IMR-90 (cell line): ENCODE measurements around the gene DEF6. TPM values are rescaled to one million over a fixed set of nuclear protein-coding genes. Genes with fewer than 3 reads are reported as not detected.

ENCODE experiments used
- ATAC-seq: fragments of 200-7000 bp; cut with Tn5 transposase; 2 replicates; pipeline ENCODE4 v1.9.1; 2020; ENCODE audit warnings: low read depth, mild to moderate bottlenecking, moderate library complexity
- BruUV-seq: library from RNA; stranded (reverse); fragments of 400-500 nt; replicated peaks from 2 replicates; lab custom pipeline; 2021; lab: Mats Ljungman, UMichigan
- CTCF ChIA-PET: fragments of 300-600 bp; formaldehyde crosslinking; extraction: SDS; loops from one replicate; lab custom pipeline; 2021; ENCODE audit warnings: antibody characterized with exemption; lab: Yijun Ruan, JAX
- POLR2A ChIA-PET: fragments of 300-600 bp; sonication (Branson Sonifier 250); formaldehyde crosslinking; loops from one replicate; lab custom pipeline; 2022; ENCODE audit warnings: antibody characterized with exemption; ENCODE audit not compliant: unreplicated experiment; lab: Charles Lee
- DNase-seq: peaks from one replicate; pipeline ENCODE4 v3.0.0; 2013
- H2AFZ ChIP-seq: replicated peaks from 2 replicates; pipeline ENCODE3; 2013; ENCODE audit warnings: low read length, mild to moderate bottlenecking; ENCODE audit not compliant: poor library complexity
- H2AK5ac ChIP-seq: 2 replicates; pipeline ENCODE4 v1.6.1; 2013; ENCODE audit warnings: low read depth, low read length, inconsistent platforms
- H2AK9ac ChIP-seq: replicated peaks from 2 replicates; pipeline ENCODE3; 2013; ENCODE audit warnings: mild to moderate bottlenecking, low read depth, low read length, moderate library complexity; ENCODE audit not compliant: poor library complexity
- H2BK120ac ChIP-seq: 2 replicates; pipeline ENCODE4 v1.6.1; 2013; ENCODE audit warnings: low read depth, low read length, inconsistent platforms
- H2BK15ac ChIP-seq: 3 replicates; pipeline ENCODE4 v1.6.1; 2013; ENCODE audit warnings: low read depth, low read length, inconsistent platforms
- H2BK20ac ChIP-seq: 2 replicates; pipeline ENCODE4 v1.6.1; 2013; ENCODE audit warnings: low read depth, mild to moderate bottlenecking, inconsistent platforms, low read length, moderate library complexity
- H2BK5ac ChIP-seq: 2 replicates; pipeline ENCODE4 v1.6.1; 2013; ENCODE audit warnings: mild to moderate bottlenecking, low read depth, low read length, inconsistent platforms; ENCODE audit not compliant: poor library complexity, severe bottlenecking
- H3K14ac ChIP-seq: replicated peaks from 2 replicates; pipeline ENCODE4 v1.6.1; 2013; ENCODE audit warnings: low read depth, low read length, inconsistent platforms
- H3K18ac ChIP-seq: 2 replicates; pipeline ENCODE4 v1.6.1; 2013; ENCODE audit warnings: low read depth, low read length, control low read depth
- H3K23ac ChIP-seq: 2 replicates; pipeline ENCODE4 v1.6.1; 2013; ENCODE audit warnings: low read depth, low read length, inconsistent platforms
- H3K27ac ChIP-seq: 2 replicates; pipeline ENCODE4 v1.5.1; 2013; ENCODE audit warnings: mild to moderate bottlenecking, control low read depth, low read length; ENCODE audit not compliant: insufficient read depth
- H3K27me3 ChIP-seq: 2 replicates; pipeline ENCODE4 v1.6.1; 2013; ENCODE audit warnings: low read length; ENCODE audit not compliant: control insufficient read depth, insufficient read depth
- H3K36me3 ChIP-seq: 2 replicates; pipeline ENCODE4 v1.6.1; 2013; ENCODE audit warnings: low read length, mixed read lengths; ENCODE audit not compliant: control insufficient read depth, insufficient read depth
- H3K4ac ChIP-seq: 2 replicates; pipeline ENCODE4 v1.6.1; 2013; ENCODE audit warnings: low read depth, low read length, inconsistent platforms
- H3K4me1 ChIP-seq: 2 replicates; pipeline ENCODE4 v1.6.1; 2013; ENCODE audit warnings: low read length, mixed read lengths; ENCODE audit not compliant: control insufficient read depth, insufficient read depth
- H3K4me2 ChIP-seq: 2 replicates; pipeline ENCODE4 v1.6.1; 2013; ENCODE audit warnings: low read depth, mild to moderate bottlenecking, control low read depth, low read length, moderate library complexity
- H3K4me3 ChIP-seq: 2 replicates; pipeline ENCODE4 v1.5.1; 2013; ENCODE audit warnings: low read depth, mild to moderate bottlenecking, control low read depth, low read length, moderate library complexity; ENCODE audit not compliant: insufficient read depth
- H3K56ac ChIP-seq: 2 replicates; pipeline ENCODE4 v1.6.1; 2013; ENCODE audit warnings: low read length, inconsistent platforms; ENCODE audit not compliant: insufficient read depth; ENCODE audit errors: extremely low read depth
- H3K79me1 ChIP-seq, 2 experiments: 2 replicates each; pipeline ENCODE4 v1.6.1; 2013; ENCODE audit warnings: low read length in 2 of 2, inconsistent platforms in 1 of 2, low read depth in 1 of 2
- H3K9ac ChIP-seq: 2 replicates; pipeline ENCODE4 v1.6.1; 2013; ENCODE audit warnings: low read depth, low read length, control low read depth
- H3K9me1 ChIP-seq: 2 replicates; pipeline ENCODE4 v1.6.1; 2013; ENCODE audit warnings: low read length, inconsistent platforms; ENCODE audit not compliant: insufficient read depth
- H3K9me3 ChIP-seq: 2 replicates; pipeline ENCODE4 v1.6.1; 2013; ENCODE audit warnings: low read length; ENCODE audit not compliant: control insufficient read depth, insufficient read depth
- H4K20me1 ChIP-seq: 2 replicates; pipeline ENCODE4 v1.6.1; 2013; ENCODE audit warnings: low read length, inconsistent platforms; ENCODE audit not compliant: insufficient read depth
- H4K5ac ChIP-seq: 2 replicates; pipeline ENCODE4 v1.6.1; 2013; ENCODE audit warnings: mild to moderate bottlenecking, low read depth, low read length, control low read depth
- H4K8ac ChIP-seq, 2 experiments: 2 replicates each; pipeline ENCODE4 v1.6.1; 2013; ENCODE audit warnings: low read depth in 2 of 2, low read length in 2 of 2, control low read depth in 1 of 2, inconsistent platforms in 1 of 2
- H4K91ac ChIP-seq: 2 replicates; pipeline ENCODE4 v1.6.1; 2013; ENCODE audit warnings: low read depth, low read length, inconsistent platforms; ENCODE audit not compliant: insufficient read depth
- BHLHE40 ChIP-seq: fragments of 150-350 bp; IDR thresholded peaks from 2 replicates; pipeline ENCODE4 v1.6.1; 2016; ENCODE audit warnings: mild to moderate bottlenecking, low read depth, low read length
- CEBPB ChIP-seq: IDR thresholded peaks from 2 replicates; pipeline ENCODE4 v1.6.1; 2012; ENCODE audit warnings: low read depth, low read length, improper control_type of control experiment
- FOS ChIP-seq: fragments of 150-350 bp; IDR thresholded peaks from 2 replicates; pipeline ENCODE4 v1.6.1; 2016; ENCODE audit warnings: low read depth, low read length
- MAFK ChIP-seq: IDR thresholded peaks from 2 replicates; pipeline ENCODE4 v1.6.1; 2012; ENCODE audit warnings: low read depth, low read length, improper control_type of control experiment
- POLR2A ChIP-seq: IDR thresholded peaks from 2 replicates; pipeline ENCODE4 v1.6.1; 2012; ENCODE audit warnings: mild to moderate bottlenecking, low read depth, low read length
- RAD21 ChIP-seq: IDR thresholded peaks from 2 replicates; pipeline ENCODE4 v1.6.1; 2012; ENCODE audit warnings: low read length, improper control_type of control experiment
- RFX5 ChIP-seq: IDR thresholded peaks from 2 replicates; pipeline ENCODE4 v1.8.0; 2012; ENCODE audit warnings: low read depth, mild to moderate bottlenecking, low read length, moderate library complexity
- SMC3 ChIP-seq: fragments of 150-350 bp; IDR thresholded peaks from 2 replicates; pipeline ENCODE4 v1.6.1; 2016; ENCODE audit warnings: low read depth, mild to moderate bottlenecking, antibody characterized with exemption, low read length, moderate library complexity
- WGBS, 2 experiments: methylation state at CpG; one replicate each; pipeline versions ENCODE4 v1.1.5 to v1.1.7; 2013; ENCODE audit warnings: missing lambda C conversion rate in 2 of 2; ENCODE audit not compliant: insufficient read length in 1 of 2; ENCODE audit errors: extremely low coverage in 2 of 2; 5-methylcytosine and 5-hydroxymethylcytosine counted together
- dilution Hi-C: fragments of 300-500 bp; cut with HindIII; formaldehyde crosslinking; loops from one replicate; pipeline ENCODE4 v1.14.3; 2018; ENCODE audit warnings: low sequenced_read_pairs; ENCODE audit not compliant: unreplicated experiment
- in situ Hi-C: fragments of 300-500 bp; cut with MboI; formaldehyde crosslinking; loops from 3 replicates; pipeline ENCODE4 v1.14.3; 2019; ENCODE audit warnings: low sequenced_read_pairs, inconsistent platforms, mixed read lengths
- intact Hi-C: fragments of 100-400 bp; cut with micrococcal nuclease; formaldehyde crosslinking; loops from 2 replicates; pipeline ENCODE4 v1.10.0; 2022
- polyA plus RNA-seq, 3 experiments: library from polyadenylated mRNA; depleted of rRNA; stranded (reverse); fragments of >200 nt; gene quantifications; 2 replicates each; pipeline ENCODE4 v1.2.3, GENCODE V29; 2012; ENCODE audit warnings: low replicate concordance in 1 of 3
- total RNA-seq: library from RNA; depleted of rRNA; stranded (reverse); fragments of >200 nt; gene quantifications from 2 replicates; pipeline ENCODE4 v1.2.3, GENCODE V29; 2012
- TF ChIP-seq, protein P1 (sequence below): conservative IDR thresholded peaks from 2 replicates; pipeline ENCODE4 v1.5.1; 2012; ENCODE audit warnings: mild to moderate bottlenecking, low read depth, low read length, improper control_type of control experiment
- TF ChIP-seq, protein P2 (sequence below): fragments of 150-350 bp; IDR thresholded peaks from 2 replicates; pipeline ENCODE4 v1.6.1; 2017; ENCODE audit warnings: mild to moderate bottlenecking, antibody characterized with exemption, low read length, low read depth
- TF ChIP-seq, protein P3 (sequence below): fragments of 150-350 bp; IDR thresholded peaks from 2 replicates; pipeline ENCODE4 v1.6.1; 2016; ENCODE audit warnings: low read depth, mild to moderate bottlenecking, low read length, moderate library complexity, borderline replicate concordance

DEF6 gene
- total and polyA plus RNA-seq, 2 of the 4 experiments (the other 2 are of a cell fraction): 2.5 to 4.2 TPM

DNA sequence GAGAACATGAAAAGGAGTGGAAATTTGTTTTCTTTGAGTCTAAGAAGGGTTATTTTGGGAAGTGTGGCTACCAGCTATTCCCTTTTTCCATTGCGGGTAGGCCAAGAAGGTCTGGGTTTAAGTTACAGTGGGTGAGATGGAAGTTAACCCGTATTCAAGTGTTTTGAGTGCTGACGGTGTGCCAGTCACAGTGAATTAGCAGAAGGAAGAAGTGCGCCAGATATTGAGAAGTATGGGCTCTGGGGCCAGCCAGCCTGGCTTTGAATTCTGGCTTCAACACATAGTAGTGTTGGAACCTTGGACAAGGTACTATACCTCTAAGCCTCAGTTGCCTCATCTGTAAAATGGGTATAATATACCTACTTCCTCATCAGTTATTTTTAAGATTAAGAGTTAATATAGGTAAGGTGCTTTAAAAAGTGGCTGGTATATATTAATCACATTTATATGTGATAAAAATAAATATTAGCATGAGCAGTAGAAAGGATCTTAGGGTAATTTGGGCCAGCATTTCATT lies 21.8 kb upstream of the DEF6 start (continued):
- TF ChIP-seq, protein P1, sequence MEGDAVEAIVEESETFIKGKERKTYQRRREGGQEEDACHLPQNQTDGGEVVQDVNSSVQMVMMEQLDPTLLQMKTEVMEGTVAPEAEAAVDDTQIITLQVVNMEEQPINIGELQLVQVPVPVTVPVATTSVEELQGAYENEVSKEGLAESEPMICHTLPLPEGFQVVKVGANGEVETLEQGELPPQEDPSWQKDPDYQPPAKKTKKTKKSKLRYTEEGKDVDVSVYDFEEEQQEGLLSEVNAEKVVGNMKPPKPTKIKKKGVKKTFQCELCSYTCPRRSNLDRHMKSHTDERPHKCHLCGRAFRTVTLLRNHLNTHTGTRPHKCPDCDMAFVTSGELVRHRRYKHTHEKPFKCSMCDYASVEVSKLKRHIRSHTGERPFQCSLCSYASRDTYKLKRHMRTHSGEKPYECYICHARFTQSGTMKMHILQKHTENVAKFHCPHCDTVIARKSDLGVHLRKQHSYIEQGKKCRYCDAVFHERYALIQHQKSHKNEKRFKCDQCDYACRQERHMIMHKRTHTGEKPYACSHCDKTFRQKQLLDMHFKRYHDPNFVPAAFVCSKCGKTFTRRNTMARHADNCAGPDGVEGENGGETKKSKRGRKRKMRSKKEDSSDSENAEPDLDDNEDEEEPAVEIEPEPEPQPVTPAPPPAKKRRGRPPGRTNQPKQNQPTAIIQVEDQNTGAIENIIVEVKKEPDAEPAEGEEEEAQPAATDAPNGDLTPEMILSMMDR: no peak
- TF ChIP-seq SMC3 (no peak), BHLHE40 (no peak)

DNA sequence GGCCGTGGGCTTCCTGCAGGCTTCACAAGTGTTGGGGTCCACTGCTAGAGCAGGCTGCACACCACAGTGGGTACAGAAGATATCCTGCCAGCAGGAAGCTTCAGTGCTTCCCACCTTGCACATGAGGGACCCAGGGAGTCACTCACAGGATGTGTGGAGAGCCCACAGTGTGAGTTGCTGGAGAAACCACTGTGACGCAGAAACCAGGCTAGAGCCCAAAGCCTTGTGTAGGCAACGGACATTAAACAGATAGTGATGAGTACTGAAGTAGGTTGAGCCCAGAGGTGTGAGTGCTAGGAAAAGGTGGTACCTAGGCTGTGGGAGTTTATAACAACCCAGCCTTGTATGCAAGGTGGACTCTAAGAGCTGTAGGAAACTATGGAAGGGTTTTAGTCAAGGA lies 18.9 kb upstream of the DEF6 start:
- H3K9me3 ChIP-seq: no peaks in the 10 kb centered on the region
- no peak overlapping the region for H3K56ac ChIP-seq
- no peak overlapping the region for H2AK5ac ChIP-seq
- H2AFZ ChIP-seq: no peak overlapping the region
- no peak overlapping the region for H3K4me2 ChIP-seq
- WGBS, 2 experiments: 100% methylated on average over 2 of the region's 3 CpGs; no CpG with 5 or more reads in 1 of the 2 experiments
- dilution Hi-C loops (no loop called here), intact Hi-C loops (no loop called here), in situ Hi-C loops (no loop called here)
- no peak overlapping the region for H3K4ac ChIP-seq
- H4K8ac ChIP-seq: no peak overlapping the region
- TF ChIP-seq, protein P2, sequence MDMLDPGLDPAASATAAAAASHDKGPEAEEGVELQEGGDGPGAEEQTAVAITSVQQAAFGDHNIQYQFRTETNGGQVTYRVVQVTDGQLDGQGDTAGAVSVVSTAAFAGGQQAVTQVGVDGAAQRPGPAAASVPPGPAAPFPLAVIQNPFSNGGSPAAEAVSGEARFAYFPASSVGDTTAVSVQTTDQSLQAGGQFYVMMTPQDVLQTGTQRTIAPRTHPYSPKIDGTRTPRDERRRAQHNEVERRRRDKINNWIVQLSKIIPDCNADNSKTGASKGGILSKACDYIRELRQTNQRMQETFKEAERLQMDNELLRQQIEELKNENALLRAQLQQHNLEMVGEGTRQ: no peak
- TF ChIP-seq MAFK: no peak
- TF ChIP-seq FOS: no peak
- no peak for TF ChIP-seq POLR2A
- TF ChIP-seq, protein P3, sequence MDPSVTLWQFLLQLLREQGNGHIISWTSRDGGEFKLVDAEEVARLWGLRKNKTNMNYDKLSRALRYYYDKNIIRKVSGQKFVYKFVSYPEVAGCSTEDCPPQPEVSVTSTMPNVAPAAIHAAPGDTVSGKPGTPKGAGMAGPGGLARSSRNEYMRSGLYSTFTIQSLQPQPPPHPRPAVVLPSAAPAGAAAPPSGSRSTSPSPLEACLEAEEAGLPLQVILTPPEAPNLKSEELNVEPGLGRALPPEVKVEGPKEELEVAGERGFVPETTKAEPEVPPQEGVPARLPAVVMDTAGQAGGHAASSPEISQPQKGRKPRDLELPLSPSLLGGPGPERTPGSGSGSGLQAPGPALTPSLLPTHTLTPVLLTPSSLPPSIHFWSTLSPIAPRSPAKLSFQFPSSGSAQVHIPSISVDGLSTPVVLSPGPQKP: no peak
- no peak for TF ChIP-seq RFX5
- TF ChIP-seq RAD21: no peak
- no peak for TF ChIP-seq CEBPB
- H4K91ac ChIP-seq: no peak overlapping the region
- H3K79me1 ChIP-seq: peaks cover 10 to 17% of the 10 kb centered on the region in 2 experiments; a peak in 3 of 4 replicates
- H3K18ac ChIP-seq: no peak overlapping the region
- H4K20me1 ChIP-seq: peaks cover 6% of the 10 kb centered on the region; the same call in 1 of the 2 replicates
- H3K4me3 ChIP-seq: no peak overlapping the region
- H3K14ac ChIP-seq: 0 out of 2 replicates have a peak overlapping the region, but pooled peaks have one; percentile 28
- peaks cover 9% of the 10 kb centered on the region for H3K36me3 ChIP-seq
- no peak overlapping the region for H3K27ac ChIP-seq
- no peak overlapping the region for H2AK9ac ChIP-seq
- H2BK20ac ChIP-seq: no peak overlapping the region
- no peaks in the 10 kb centered on the region for H3K27me3 ChIP-seq
- BruUV-seq: no TSS peak
- no peak overlapping the region for H3K23ac ChIP-seq
- H2BK120ac ChIP-seq: no peak overlapping the region
- ChIA-PET POLR2A (no interaction called here), CTCF (no interaction called here)
- DNase-seq (no peak), ATAC-seq (no peak)
- no peak overlapping the region for H2BK5ac ChIP-seq
- H3K9me1 ChIP-seq: peaks cover 12% of the 10 kb centered on the region
- H2BK15ac ChIP-seq: no peak overlapping the region
- H3K9ac ChIP-seq: no peak overlapping the region
- no peak overlapping the region for H4K5ac ChIP-seq
- peaks cover 23% of the 10 kb centered on the region for H3K4me1 ChIP-seq
